HepG2 (cell line): ENCODE measurements around the gene CDK18. TPM values are rescaled to one million over a fixed set of nuclear protein-coding genes. Genes with fewer than 3 reads are reported as not detected.

Source experiments
- AKNA ChIP-seq: sonication (generic); formaldehyde crosslinking; IDR thresholded peaks from 2 replicates; pipeline ENCODE4 v1.4.0; 2020; ENCODE audit warnings: missing genetic modification reagents, borderline replicate concordance
- CC2D1A ChIP-seq: sonication (generic); formaldehyde crosslinking; IDR thresholded peaks from 2 replicates; pipeline ENCODE4 v1.8.1; 2023; ENCODE audit warnings: mild to moderate bottlenecking, missing genetic modification reagents
- DZIP1 ChIP-seq: sonication (generic); formaldehyde crosslinking; IDR thresholded peaks from 2 replicates; pipeline ENCODE4 v1.5.0; 2020; ENCODE audit warnings: mild to moderate bottlenecking, missing genetic modification reagents
- GMEB1 ChIP-seq: sonication (generic); formaldehyde crosslinking; IDR thresholded peaks from 2 replicates; pipeline ENCODE4 v1.5.1; 2020; ENCODE audit warnings: missing genetic modification reagents, mild to moderate bottlenecking, borderline replicate concordance
- KDM4B ChIP-seq: sonication (generic); formaldehyde crosslinking; IDR thresholded peaks from 2 replicates; pipeline ENCODE4 v1.4.0; 2020; ENCODE audit warnings: missing genetic modification reagents
- KDM5A ChIP-seq: fragments of 200-600 bp; sonication (generic); IDR thresholded peaks from 2 replicates; pipeline ENCODE4 v1.7.0; 2018; ENCODE audit warnings: antibody characterized with exemption, mild to moderate bottlenecking, low read length, borderline replicate concordance
- MYNN ChIP-seq: sonication (generic); formaldehyde crosslinking; IDR thresholded peaks from 2 replicates; pipeline ENCODE4 v1.4.0; 2020; ENCODE audit warnings: mild to moderate bottlenecking, low read depth, missing genetic modification reagents
- NR2F1 ChIP-seq, 2 experiments: fragments of 450-650 bp in 1 of 2; formaldehyde crosslinking in 1 of 2; IDR thresholded peaks; 2 replicates each; pipeline versions ENCODE4 v1.5.0 to v1.6.1; 2016 to 2020; ENCODE audit warnings: mild to moderate bottlenecking in 1 of 2, missing compliant biosample characterization in 1 of 2, missing genetic modification reagents in 1 of 2, moderate library complexity in 1 of 2
- NRL ChIP-seq: sonication (generic); formaldehyde crosslinking; IDR thresholded peaks from 2 replicates; pipeline ENCODE4 v1.5.0; 2020; ENCODE audit warnings: missing genetic modification reagents, mild to moderate bottlenecking, moderate library complexity, borderline replicate concordance
- SALL1 ChIP-seq: sonication (generic); formaldehyde crosslinking; IDR thresholded peaks from 2 replicates; pipeline ENCODE4 v1.8.0; 2022; ENCODE audit warnings: mild to moderate bottlenecking, missing genetic modification reagents
- SIN3B ChIP-seq: fragments of 150-350 bp; IDR thresholded peaks from 2 replicates; pipeline ENCODE4 v1.6.1; 2014; ENCODE audit warnings: low read length
- SPEN ChIP-seq: sonication (generic); formaldehyde crosslinking; IDR thresholded peaks from 2 replicates; pipeline ENCODE4 v1.5.1; 2020; ENCODE audit warnings: low read depth, mild to moderate bottlenecking, missing genetic modification reagents
- SRY ChIP-seq: sonication (generic); formaldehyde crosslinking; IDR thresholded peaks from 2 replicates; pipeline ENCODE4 v1.8.0; 2022; ENCODE audit warnings: mild to moderate bottlenecking, missing genetic modification reagents
- ZNF253 ChIP-seq: sonication (generic); formaldehyde crosslinking; IDR thresholded peaks from 2 replicates; pipeline ENCODE4 v1.8.0; 2022; ENCODE audit warnings: mild to moderate bottlenecking, missing genetic modification reagents, borderline replicate concordance
- ZNF34 ChIP-seq: sonication (generic); formaldehyde crosslinking; IDR thresholded peaks from 2 replicates; pipeline ENCODE4 v1.4.0; 2020; ENCODE audit warnings: mild to moderate bottlenecking, missing genetic modification reagents, borderline replicate concordance
- ZNF362 ChIP-seq: sonication (generic); formaldehyde crosslinking; IDR thresholded peaks from 2 replicates; pipeline ENCODE4 v1.4.0; 2020; ENCODE audit warnings: missing genetic modification reagents, mild to moderate bottlenecking, borderline replicate concordance
- ZNF773 ChIP-seq: sonication (generic); formaldehyde crosslinking; IDR thresholded peaks from 2 replicates; pipeline ENCODE4 v1.4.0; 2020; ENCODE audit warnings: missing genetic modification reagents, borderline replicate concordance
- polyA plus RNA-seq, 8 experiments: library from polyadenylated mRNA; depleted of rRNA in 3 of 8; stranded (reverse) in 7 of 8; unstranded in 1 of 8; fragments of >200 nt; fragmentation: Illumina TruSeq in 4 of 8; extraction: Trizol in 4 of 8; gene quantifications; 2 replicates each; pipeline versions ENCODE4 v1.2.1 to v1.2.3, GENCODE V29; 2011 to 2016; ENCODE audit warnings: low read depth in 4 of 8, missing spikeins in 1 of 8, mixed read lengths in 1 of 8; ENCODE audit not compliant: insufficient read depth in 1 of 8
- total RNA-seq, 5 experiments: library from RNA; depleted of rRNA; stranded (reverse); fragments of >200 nt; fragmentation: Illumina TruSeq; extraction: Trizol; gene quantifications; 2 replicates each; pipeline ENCODE4 v1.2.3, GENCODE V29; 2016; ENCODE audit warnings: low read depth in 1 of 5
- TF ChIP-seq, protein P1 (sequence below): sonication (generic); formaldehyde crosslinking; IDR thresholded peaks from 2 replicates; pipeline ENCODE4 v1.4.0; 2020; ENCODE audit warnings: mild to moderate bottlenecking, missing genetic modification reagents

The CDK18 gene
- total and polyA plus RNA-seq, 2 of the 13 experiments (the other 11 are each of a cell fraction or from before 2014, with no cell fraction given) = 6.4 to 38.8 TPM

DNA sequence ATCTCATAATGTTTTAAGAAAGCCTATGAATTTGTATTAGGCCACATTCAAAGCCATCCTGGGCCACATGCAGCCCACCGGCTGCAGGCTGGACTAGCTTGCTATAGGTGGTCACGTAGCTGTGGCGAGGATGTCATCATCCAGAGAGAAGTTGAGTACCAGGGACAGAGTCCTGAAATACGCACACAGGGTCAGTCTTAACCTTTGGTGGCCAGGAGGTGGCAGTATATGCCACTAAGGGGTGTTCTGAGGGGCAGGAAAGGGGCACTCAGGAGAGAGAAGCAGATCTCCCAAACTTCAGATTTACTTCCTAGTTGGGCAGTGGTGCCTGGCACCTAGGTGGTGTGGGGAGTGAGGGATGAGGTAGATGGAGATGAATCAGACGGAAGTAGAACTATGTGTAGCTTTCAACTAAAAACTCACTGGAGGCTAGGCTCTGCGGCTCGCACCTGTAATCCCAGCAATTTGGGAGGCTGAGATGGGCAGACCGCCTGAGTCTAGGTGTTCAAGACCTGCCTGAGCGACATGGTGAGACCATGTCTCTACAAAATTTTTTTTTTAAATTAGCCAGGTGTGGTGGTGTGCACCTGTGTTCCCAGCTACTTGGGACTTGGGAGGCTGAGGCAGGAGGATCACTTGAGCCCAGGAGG is 16.3 kb upstream of the CDK18 start (continued):
- TF ChIP-seq, protein P1, sequence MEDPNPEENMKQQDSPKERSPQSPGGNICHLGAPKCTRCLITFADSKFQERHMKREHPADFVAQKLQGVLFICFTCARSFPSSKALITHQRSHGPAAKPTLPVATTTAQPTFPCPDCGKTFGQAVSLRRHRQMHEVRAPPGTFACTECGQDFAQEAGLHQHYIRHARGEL = no peak
- TF ChIP-seq MYNN (CRISPR knock-in tag) (no peak), AKNA (CRISPR knock-in tag) (no peak), NR2F1 (CRISPR knock-in tag; IDR thresholded peaks at IDR 0.05) (no peak), NRL (CRISPR knock-in tag) (no peak), ZNF362 (no peak), ZNF773 (CRISPR knock-in tag) (no peak), SRY (CRISPR knock-in tag) (no peak), GMEB1 (CRISPR knock-in tag) (no peak), ZNF253 (CRISPR knock-in tag) (no peak), SPEN (CRISPR knock-in tag) (no peak), ZNF34 (CRISPR knock-in tag) (no peak), KDM4B (CRISPR knock-in tag) (0 out of 2 replicates have a peak, but pooled peaks have one; percentile 25), DZIP1 (no peak), SIN3B (no peak), KDM5A (no peak), CC2D1A (CRISPR knock-in tag) (no peak), SALL1 (CRISPR knock-in tag) (peak; percentile 55)
